ENCODE data around the gene ARMC2. TPM values are rescaled to one million over a fixed set of nuclear protein-coding genes. Genes with fewer than 3 reads are reported as not detected.

ARMC2 gene
- total and polyA plus RNA-seq, 2 experiments from 2014 or later = 0.97 to 4.4 TPM

- no peaks in the 10 kb centered on the region for H3K9me2 ChIP-seq (ENCODE audit: insufficient read depth)
- H3K9me3 ChIP-seq (ENCODE audit: low read depth) = no peaks in the 10 kb centered on the region
- no peaks in the 10 kb centered on the region for H3K79me2 ChIP-seq (ENCODE audit: insufficient read depth)
- H3K27me3 ChIP-seq (replicated peaks; ENCODE audit: insufficient read depth) = no peaks in the 10 kb centered on the region
- no peaks in the 10 kb centered on the region for H4K20me1 ChIP-seq (ENCODE audit: insufficient read depth)
- no peak overlapping the region for H3K4me2 ChIP-seq (ENCODE audit: unreplicated experiment)
- 96 to 97% methylated on average over 3 of the region's 3 CpGs for WGBS, 2 experiments (ENCODE audit: low coverage in 1 of 2, low lambda C conversion rate in 2 of 2, missing lambda C conversion rate in 2 of 2)
- in situ Hi-C loops (cut with MboI) = no loop called here
- H3K4me3 ChIP-seq = no peak overlapping the region
- no peaks in the 10 kb centered on the region for H3F3A ChIP-seq (ENCODE audit: insufficient read depth)
- no peak overlapping the region for H3K9ac ChIP-seq
- no peaks in the 10 kb centered on the region for H3K4me1 ChIP-seq (ENCODE audit: insufficient read depth)
- no peak for DNase-seq
- no peaks in the 10 kb centered on the region for H3K36me3 ChIP-seq (ENCODE audit: low read depth)
- H2AFZ ChIP-seq = no peak overlapping the region
- TF ChIP-seq EZH2phosphoT487 (IDR thresholded peaks at IDR 0.05; ENCODE audit: insufficient read depth, low read depth) (no peak), EZH2 (IDR thresholded peaks at IDR 0.05; ENCODE audit: insufficient read depth, poor library complexity, severe bottlenecking) (no peak)
- no peak overlapping the region for H3K27ac ChIP-seq
Observed at GRCh38 chr6:108866798-108867197, 18.6 kb downstream of the ARMC2 start.

- Histone ChIP-seq H3K27ac (no peak overlapping the region), H3K27me3 (replicated peaks; ENCODE audit: insufficient read depth) (no peaks in the 10 kb centered on the region), H3K4me3 (no peak overlapping the region), H3K4me2 (ENCODE audit: unreplicated experiment) (no peak overlapping the region), H3K9me2 (ENCODE audit: insufficient read depth) (no peaks in the 10 kb centered on the region), H3K36me3 (ENCODE audit: low read depth) (no peaks in the 10 kb centered on the region), H2AFZ (no peak overlapping the region), H4K20me1 (ENCODE audit: insufficient read depth) (no peaks in the 10 kb centered on the region), H3K79me2 (ENCODE audit: insufficient read depth) (no peaks in the 10 kb centered on the region), H3K4me1 (ENCODE audit: insufficient read depth) (no peaks in the 10 kb centered on the region), H3K9ac (no peak overlapping the region), H3F3A (ENCODE audit: insufficient read depth) (no peaks in the 10 kb centered on the region), H3K9me3 (ENCODE audit: low read depth) (no peaks in the 10 kb centered on the region)
- no peak for DNase-seq
- TF ChIP-seq EZH2phosphoT487 (IDR thresholded peaks at IDR 0.05; ENCODE audit: insufficient read depth, low read depth) = no peak
- no peak for TF ChIP-seq EZH2 (IDR thresholded peaks at IDR 0.05; ENCODE audit: insufficient read depth, poor library complexity, severe bottlenecking)
- in situ Hi-C loops (cut with MboI) = no loop called here
- 92 to 93% methylated on average over 8 of the region's 8 CpGs for WGBS, 2 experiments (ENCODE audit: low coverage in 1 of 2, low lambda C conversion rate in 2 of 2, missing lambda C conversion rate in 2 of 2)
Observed at GRCh38 chr6:108868647-108869046, 20.4 kb downstream of the ARMC2 start.

- Histone ChIP-seq H3K27me3 (replicated peaks; ENCODE audit: insufficient read depth) (no peaks in the 10 kb centered on the region), H3K79me2 (ENCODE audit: insufficient read depth) (no peaks in the 10 kb centered on the region), H4K20me1 (ENCODE audit: insufficient read depth) (no peaks in the 10 kb centered on the region), H3K4me3 (no peak overlapping the region), H2AFZ (no peak overlapping the region), H3K9ac (no peak overlapping the region), H3F3A (ENCODE audit: insufficient read depth) (peaks cover 5% of the 10 kb centered on the region; the same call in 1 of the 2 replicates), H3K36me3 (ENCODE audit: low read depth) (no peaks in the 10 kb centered on the region), H3K4me1 (ENCODE audit: insufficient read depth) (peaks cover 7% of the 10 kb centered on the region), H3K9me3 (ENCODE audit: low read depth) (no peaks in the 10 kb centered on the region), H3K9me2 (ENCODE audit: insufficient read depth) (no peaks in the 10 kb centered on the region), H3K4me2 (ENCODE audit: unreplicated experiment) (no peak overlapping the region), H3K27ac (no peak overlapping the region)
- in situ Hi-C loops (cut with MboI) = no loop called here
- no peak for DNase-seq
- no peak for TF ChIP-seq EZH2phosphoT487 (IDR thresholded peaks at IDR 0.05; ENCODE audit: insufficient read depth, low read depth)
- TF ChIP-seq EZH2 (IDR thresholded peaks at IDR 0.05; ENCODE audit: insufficient read depth, poor library complexity, severe bottlenecking) = no peak
- WGBS, 2 experiments (ENCODE audit: low coverage in 1 of 2, low lambda C conversion rate in 2 of 2, missing lambda C conversion rate in 2 of 2) = 98 to 100% methylated on average over 2 of the region's 2 CpGs
Observed at GRCh38 chr6:108869876-108870275, 21.7 kb downstream of the ARMC2 start.

- H3K27me3 ChIP-seq (replicated peaks; ENCODE audit: insufficient read depth) = no peaks in the 10 kb centered on the region
- 98 to 100% methylated on average over 2 of the region's 2 CpGs for WGBS, 2 experiments (ENCODE audit: low coverage in 1 of 2, low lambda C conversion rate in 2 of 2, missing lambda C conversion rate in 2 of 2)
- H3K27ac ChIP-seq = no peak overlapping the region
- peaks cover 12% of the 10 kb centered on the region for H3K4me1 ChIP-seq (ENCODE audit: insufficient read depth)
- H4K20me1 ChIP-seq (ENCODE audit: insufficient read depth) = no peaks in the 10 kb centered on the region
- H3K36me3 ChIP-seq (ENCODE audit: low read depth) = no peaks in the 10 kb centered on the region
- H3K9me2 ChIP-seq (ENCODE audit: insufficient read depth) = no peaks in the 10 kb centered on the region
- H2AFZ ChIP-seq = no peak overlapping the region
- H3K4me2 ChIP-seq (ENCODE audit: unreplicated experiment) = no peak overlapping the region
- no peak overlapping the region for H3K9ac ChIP-seq
- in situ Hi-C loops (cut with MboI) = no loop called here
- no peak for DNase-seq
- TF ChIP-seq EZH2phosphoT487 (IDR thresholded peaks at IDR 0.05; ENCODE audit: insufficient read depth, low read depth) (no peak), EZH2 (IDR thresholded peaks at IDR 0.05; ENCODE audit: insufficient read depth, poor library complexity, severe bottlenecking) (no peak)
- no peak overlapping the region for H3K4me3 ChIP-seq
- H3K9me3 ChIP-seq (ENCODE audit: low read depth) = no peaks in the 10 kb centered on the region
- no peaks in the 10 kb centered on the region for H3K79me2 ChIP-seq (ENCODE audit: insufficient read depth)
- peaks cover 7% of the 10 kb centered on the region; the same call in 1 of the 2 replicates for H3F3A ChIP-seq (ENCODE audit: insufficient read depth)
Observed at GRCh38 chr6:108870357-108870756, 22.1 kb downstream of the ARMC2 start.

- Histone ChIP-seq H3K9me2 (ENCODE audit: insufficient read depth) (no peaks in the 10 kb centered on the region), H3K27me3 (replicated peaks; ENCODE audit: insufficient read depth) (no peaks in the 10 kb centered on the region), H3F3A (ENCODE audit: insufficient read depth) (peaks cover 19% of the 10 kb centered on the region), H3K4me1 (ENCODE audit: insufficient read depth) (peaks cover 20% of the 10 kb centered on the region), H3K36me3 (ENCODE audit: low read depth) (no peaks in the 10 kb centered on the region), H3K79me2 (ENCODE audit: insufficient read depth) (no peaks in the 10 kb centered on the region), H3K4me2 (ENCODE audit: unreplicated experiment) (no peak overlapping the region), H3K9ac (no peak overlapping the region), H4K20me1 (ENCODE audit: insufficient read depth) (no peaks in the 10 kb centered on the region), H2AFZ (no peak overlapping the region), H3K27ac (no peak overlapping the region), H3K4me3 (no peak overlapping the region), H3K9me3 (ENCODE audit: low read depth) (no peaks in the 10 kb centered on the region)
- no peak for DNase-seq
- in situ Hi-C loops (cut with MboI) = no loop called here
- WGBS, 2 experiments (ENCODE audit: low coverage in 1 of 2, low lambda C conversion rate in 2 of 2, missing lambda C conversion rate in 2 of 2) = 81 to 83% methylated on average over 7 of the region's 7 CpGs
- no peak for TF ChIP-seq EZH2 (IDR thresholded peaks at IDR 0.05; ENCODE audit: insufficient read depth, poor library complexity, severe bottlenecking)
- no peak for TF ChIP-seq EZH2phosphoT487 (IDR thresholded peaks at IDR 0.05; ENCODE audit: insufficient read depth, low read depth)
Observed at GRCh38 chr6:108872141-108872557, 23.9 kb downstream of the ARMC2 start.

Measured in GM23248 (cell line).